ENCODE results near the gene CNTN1.

Gene CNTN1

DNA sequence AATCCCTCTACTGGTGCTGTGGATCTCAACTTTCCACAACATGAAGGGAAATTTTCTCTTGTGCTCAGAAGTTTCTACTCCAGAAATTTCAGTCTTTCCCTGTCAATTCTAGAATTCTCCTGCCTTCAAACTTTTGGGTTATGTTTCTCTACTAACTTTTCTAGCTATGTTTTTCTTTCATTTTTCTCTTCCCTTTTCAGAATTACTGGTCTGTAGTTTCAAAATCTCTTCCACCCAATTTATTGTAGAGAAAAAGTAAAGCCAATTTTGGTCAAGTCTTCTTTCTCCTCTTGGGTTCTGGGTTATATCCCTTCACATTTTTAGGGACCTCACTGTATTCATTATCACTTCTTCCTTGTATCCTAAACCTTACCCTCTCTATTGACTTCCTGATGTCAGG is 18.9 kb downstream of the CNTN1 start:
- no peaks in the 10 kb centered on the region for H3K4me1 ChIP-seq (ENCODE audit: control insufficient read depth, insufficient read depth, low read length)
- H3K27me3 ChIP-seq (ENCODE audit: control insufficient read depth, insufficient read depth, low read length) = no peaks in the 10 kb centered on the region
- H3K9me3 ChIP-seq (replicated peaks; ENCODE audit: low read length) = no peaks in the 10 kb centered on the region
- no peak overlapping the region for H3K4me3 ChIP-seq (ENCODE audit: low read length)
- H3K9ac ChIP-seq (ENCODE audit: low read depth, low read length) = no peak overlapping the region
- no peak overlapping the region for H3K4me2 ChIP-seq (ENCODE audit: low read length)
- no peaks in the 10 kb centered on the region for H3K36me3 ChIP-seq (ENCODE audit: insufficient read depth, low read length)

DNA sequence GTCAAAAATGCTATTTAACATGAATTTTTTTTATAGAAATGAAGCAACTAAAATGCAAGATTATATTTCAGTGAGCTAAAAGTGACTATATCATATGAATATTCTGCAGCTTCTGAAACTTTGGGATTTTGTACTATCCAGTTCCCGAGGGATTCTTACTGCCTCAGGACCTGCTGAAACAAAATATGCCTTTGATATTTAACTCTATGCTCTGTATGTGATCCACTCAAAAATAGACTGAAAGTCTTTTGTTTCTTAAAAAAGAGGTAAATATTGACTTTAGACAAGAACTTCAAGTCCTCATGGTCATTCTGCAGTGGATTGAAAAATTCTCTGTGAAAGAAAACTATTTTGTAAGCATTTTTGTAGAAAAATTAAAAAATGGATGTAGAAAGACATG is 22.4 kb downstream of the CNTN1 start:
- Histone ChIP-seq H3K4me3 (ENCODE audit: low read length) (no peak overlapping the region), H3K9me3 (replicated peaks; ENCODE audit: low read length) (no peaks in the 10 kb centered on the region), H3K36me3 (ENCODE audit: insufficient read depth, low read length) (no peaks in the 10 kb centered on the region), H3K9ac (ENCODE audit: low read depth, low read length) (no peak overlapping the region), H3K4me1 (ENCODE audit: control insufficient read depth, insufficient read depth, low read length) (no peaks in the 10 kb centered on the region), H3K27me3 (ENCODE audit: control insufficient read depth, insufficient read depth, low read length) (no peaks in the 10 kb centered on the region), H3K4me2 (ENCODE audit: low read length) (no peak overlapping the region)

DNA sequence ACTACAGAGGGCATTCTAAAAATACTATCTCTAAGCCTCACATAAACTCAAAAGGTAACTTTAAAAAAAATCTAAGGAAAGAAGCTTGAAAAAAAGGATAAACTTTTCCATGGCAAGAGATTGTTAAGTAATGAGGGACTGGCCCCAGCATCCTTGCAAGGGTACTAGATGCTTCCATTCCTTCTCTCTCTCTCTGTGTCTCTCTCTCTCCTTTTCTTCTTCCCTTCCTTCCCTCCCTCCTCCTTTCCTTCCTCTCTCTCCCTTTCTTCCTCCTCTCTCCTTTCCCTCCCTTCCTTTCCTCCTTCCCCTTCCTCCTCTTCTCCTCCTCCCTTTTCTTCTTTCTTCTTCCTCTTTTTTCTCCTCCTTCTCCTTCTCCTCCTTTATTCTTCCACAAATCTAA is 23.8 kb downstream of the CNTN1 start:
- Histone ChIP-seq H3K36me3 (ENCODE audit: insufficient read depth, low read length) (no peaks in the 10 kb centered on the region), H3K4me3 (ENCODE audit: low read length) (no peak overlapping the region), H3K9me3 (replicated peaks; ENCODE audit: low read length) (no peaks in the 10 kb centered on the region), H3K9ac (ENCODE audit: low read depth, low read length) (no peak overlapping the region), H3K27me3 (ENCODE audit: control insufficient read depth, insufficient read depth, low read length) (no peaks in the 10 kb centered on the region), H3K4me2 (ENCODE audit: low read length) (no peak overlapping the region), H3K4me1 (ENCODE audit: control insufficient read depth, insufficient read depth, low read length) (no peaks in the 10 kb centered on the region)

DNA sequence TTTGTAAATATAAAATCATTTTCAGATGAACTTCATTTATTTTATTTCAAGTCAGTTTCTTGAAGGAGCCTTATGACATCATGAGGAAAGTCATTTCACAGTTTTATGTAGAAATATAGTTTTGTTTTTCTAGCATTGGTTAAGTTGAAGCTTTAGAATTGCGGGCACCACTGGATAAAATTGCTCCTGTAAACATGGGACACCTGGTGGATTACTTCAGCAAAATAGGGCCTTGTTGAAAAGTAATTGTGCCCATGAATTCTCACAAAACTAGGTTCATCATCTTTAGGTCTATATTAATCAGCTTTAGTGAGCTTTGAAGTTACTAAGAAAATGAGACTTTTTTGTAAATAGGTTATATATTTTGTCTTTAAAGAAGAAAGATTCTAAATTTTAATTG is 25.3 kb downstream of the CNTN1 start:
- Histone ChIP-seq H3K9ac (ENCODE audit: low read depth, low read length) (no peak overlapping the region), H3K4me3 (ENCODE audit: low read length) (no peak overlapping the region), H3K36me3 (ENCODE audit: insufficient read depth, low read length) (no peaks in the 10 kb centered on the region), H3K27me3 (ENCODE audit: control insufficient read depth, insufficient read depth, low read length) (no peaks in the 10 kb centered on the region), H3K9me3 (replicated peaks; ENCODE audit: low read length) (no peaks in the 10 kb centered on the region), H3K4me1 (ENCODE audit: control insufficient read depth, insufficient read depth, low read length) (no peaks in the 10 kb centered on the region), H3K4me2 (ENCODE audit: low read length) (no peak overlapping the region)

DNA sequence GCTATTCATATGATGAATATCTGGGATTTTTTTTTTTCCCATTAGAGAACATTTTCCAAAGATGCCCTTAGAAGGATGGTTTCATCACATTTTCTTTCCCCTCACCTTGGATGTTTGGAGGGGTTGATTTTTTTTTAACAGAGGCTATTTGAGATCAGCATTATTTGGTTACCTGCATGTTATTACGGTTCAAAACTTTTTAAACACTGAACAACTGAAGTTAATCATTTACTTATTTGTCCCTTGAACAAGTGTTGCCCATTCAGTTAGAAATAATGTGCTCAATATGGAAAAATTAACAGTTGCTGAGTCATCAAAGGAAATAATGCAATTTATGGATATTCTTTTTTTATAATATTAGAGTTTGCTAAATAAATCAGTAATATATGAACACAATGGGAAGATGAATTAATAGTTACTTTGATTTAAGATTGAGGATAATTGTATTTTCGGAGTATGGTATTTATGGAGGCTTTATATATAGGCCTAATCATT is 26.7 kb downstream of the CNTN1 start:
- Histone ChIP-seq H3K9ac (ENCODE audit: low read depth, low read length) (no peak overlapping the region), H3K9me3 (replicated peaks; ENCODE audit: low read length) (no peaks in the 10 kb centered on the region), H3K27me3 (ENCODE audit: control insufficient read depth, insufficient read depth, low read length) (no peaks in the 10 kb centered on the region)

DNA sequence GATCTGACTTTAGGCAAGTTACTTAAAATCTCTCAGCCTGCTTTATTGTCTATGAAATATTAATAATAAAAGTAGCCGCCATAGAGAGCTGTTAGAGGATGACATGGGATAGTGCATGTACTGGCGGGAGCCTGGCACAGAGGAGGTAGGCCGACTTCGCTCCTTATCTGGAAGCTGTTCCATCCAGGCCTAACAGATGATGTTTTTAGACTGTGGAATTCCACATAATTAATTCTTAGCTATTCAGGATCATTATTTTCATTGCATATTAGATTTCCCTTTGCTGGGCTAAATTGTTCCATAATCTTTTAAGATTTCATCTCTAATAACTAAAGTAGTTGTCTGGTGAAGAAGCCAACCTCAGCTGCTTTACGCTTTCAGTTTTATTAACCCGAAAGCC is 30.8 kb downstream of the CNTN1 start:
- H3K36me3 ChIP-seq (ENCODE audit: insufficient read depth, low read length) = no peaks in the 10 kb centered on the region
- no peaks in the 10 kb centered on the region for H3K27me3 ChIP-seq (ENCODE audit: control insufficient read depth, insufficient read depth, low read length)
- no peak overlapping the region for H3K4me2 ChIP-seq (ENCODE audit: low read length)
- no peak overlapping the region for H3K4me3 ChIP-seq (ENCODE audit: low read length)
- H3K9me3 ChIP-seq (replicated peaks; ENCODE audit: low read length) = no peaks in the 10 kb centered on the region
- no peak overlapping the region for H3K9ac ChIP-seq (ENCODE audit: low read depth, low read length)
- H3K4me1 ChIP-seq (ENCODE audit: control insufficient read depth, insufficient read depth, low read length) = no peaks in the 10 kb centered on the region

More for the DNA sequence above, 26.7 kb downstream of the CNTN1 start:
- H3K36me3 ChIP-seq (ENCODE audit: insufficient read depth, low read length) = no peaks in the 10 kb centered on the region
- no peaks in the 10 kb centered on the region for H3K4me1 ChIP-seq (ENCODE audit: control insufficient read depth, insufficient read depth, low read length)
- no peak overlapping the region for H3K4me2 ChIP-seq (ENCODE audit: low read length)
- H3K4me3 ChIP-seq (ENCODE audit: low read length) = no peak overlapping the region

DNA sequence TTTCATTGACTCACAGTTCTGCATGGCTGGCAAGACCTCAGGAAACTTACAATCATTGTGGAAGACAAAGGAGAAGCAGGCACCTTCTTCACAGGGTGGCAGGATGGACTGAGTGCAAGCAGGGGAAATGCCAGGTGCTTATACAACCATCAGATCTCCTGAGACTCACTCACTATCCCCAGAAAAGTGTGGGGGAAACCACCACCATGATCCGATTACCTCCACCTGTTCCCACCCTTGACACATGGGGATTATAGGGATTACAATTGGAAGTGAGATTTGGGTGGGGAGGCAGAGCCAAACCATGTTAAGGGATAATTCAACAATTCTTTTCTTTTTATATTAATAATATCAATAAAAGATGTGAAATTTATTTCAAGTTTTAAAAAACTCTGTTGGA is 34.1 kb downstream of the CNTN1 start:
- H3K27me3 ChIP-seq (ENCODE audit: control insufficient read depth, insufficient read depth, low read length) = no peaks in the 10 kb centered on the region
- H3K4me1 ChIP-seq (ENCODE audit: control insufficient read depth, insufficient read depth, low read length) = no peaks in the 10 kb centered on the region
- no peak overlapping the region for H3K4me3 ChIP-seq (ENCODE audit: low read length)
- no peaks in the 10 kb centered on the region for H3K36me3 ChIP-seq (ENCODE audit: insufficient read depth, low read length)
- H3K4me2 ChIP-seq (ENCODE audit: low read length) = no peak overlapping the region
- no peak overlapping the region for H3K9ac ChIP-seq (ENCODE audit: low read depth, low read length)
- no peaks in the 10 kb centered on the region for H3K9me3 ChIP-seq (replicated peaks; ENCODE audit: low read length)

DNA sequence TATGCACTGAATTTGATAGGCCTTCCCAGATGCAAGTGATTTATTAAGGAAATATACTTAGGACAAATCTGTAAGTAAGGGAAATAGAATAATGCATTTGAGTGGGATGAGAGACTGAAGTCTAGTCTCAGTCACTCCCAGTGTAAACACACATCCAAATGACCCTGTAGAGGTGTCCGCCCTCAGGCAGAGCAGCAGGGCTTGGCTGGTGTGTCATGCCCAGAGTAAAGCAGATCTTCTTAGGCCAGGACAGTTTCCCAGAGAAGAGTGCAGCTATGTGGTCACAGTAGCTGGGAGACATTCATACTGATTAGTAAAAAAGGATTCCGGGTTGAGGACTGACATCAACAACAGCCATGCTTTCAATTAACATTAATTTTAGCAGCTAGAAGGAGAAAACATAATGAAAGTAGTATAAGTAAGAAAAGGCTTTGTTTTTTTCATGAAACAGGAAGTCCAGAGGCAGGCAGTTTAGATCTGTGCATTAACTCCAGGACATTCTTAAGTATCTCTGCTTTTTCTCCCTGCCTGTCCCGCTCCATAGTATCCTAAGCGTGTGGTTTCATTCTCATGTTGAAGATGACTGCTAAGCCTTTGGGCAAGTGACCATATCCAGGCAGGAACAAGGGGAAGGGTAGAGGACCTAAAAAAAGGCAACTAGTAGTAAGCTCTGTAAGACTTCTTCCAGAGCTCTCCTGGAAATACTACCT is 35.7 kb downstream of the CNTN1 start:
- Histone ChIP-seq H3K27me3 (ENCODE audit: control insufficient read depth, insufficient read depth, low read length) (no peaks in the 10 kb centered on the region), H3K36me3 (ENCODE audit: insufficient read depth, low read length) (no peaks in the 10 kb centered on the region), H3K4me2 (ENCODE audit: low read length) (no peak overlapping the region), H3K4me1 (ENCODE audit: control insufficient read depth, insufficient read depth, low read length) (no peaks in the 10 kb centered on the region), H3K9me3 (replicated peaks; ENCODE audit: low read length) (no peaks in the 10 kb centered on the region), H3K9ac (ENCODE audit: low read depth, low read length) (no peak overlapping the region), H3K4me3 (ENCODE audit: low read length) (no peak overlapping the region)

DNA sequence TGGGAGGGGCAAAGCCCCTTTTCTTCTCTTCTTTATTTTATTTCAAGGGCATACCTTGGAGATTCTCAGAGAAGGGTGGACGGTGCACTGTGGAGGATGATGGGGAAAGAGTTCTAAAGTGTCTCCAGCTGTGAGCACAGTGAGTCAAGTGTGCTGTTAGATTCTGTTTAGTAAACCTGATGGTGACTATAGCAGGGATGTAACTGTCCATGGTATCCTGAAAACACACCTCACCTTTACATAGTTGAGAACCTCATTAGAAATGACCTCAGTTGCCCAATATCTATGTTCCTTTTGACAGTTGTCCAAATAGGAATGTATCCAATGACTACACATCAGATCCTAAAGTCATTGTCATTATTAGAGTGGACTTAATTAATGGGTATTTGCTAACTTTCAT is 38.0 kb downstream of the CNTN1 start:
- Histone ChIP-seq H3K4me2 (ENCODE audit: low read length) (no peak overlapping the region), H3K4me3 (ENCODE audit: low read length) (no peak overlapping the region), H3K9ac (ENCODE audit: low read depth, low read length) (no peak overlapping the region), H3K9me3 (replicated peaks; ENCODE audit: low read length) (no peaks in the 10 kb centered on the region), H3K36me3 (ENCODE audit: insufficient read depth, low read length) (no peaks in the 10 kb centered on the region), H3K4me1 (ENCODE audit: control insufficient read depth, insufficient read depth, low read length) (no peaks in the 10 kb centered on the region), H3K27me3 (ENCODE audit: control insufficient read depth, insufficient read depth, low read length) (no peaks in the 10 kb centered on the region)

DNA sequence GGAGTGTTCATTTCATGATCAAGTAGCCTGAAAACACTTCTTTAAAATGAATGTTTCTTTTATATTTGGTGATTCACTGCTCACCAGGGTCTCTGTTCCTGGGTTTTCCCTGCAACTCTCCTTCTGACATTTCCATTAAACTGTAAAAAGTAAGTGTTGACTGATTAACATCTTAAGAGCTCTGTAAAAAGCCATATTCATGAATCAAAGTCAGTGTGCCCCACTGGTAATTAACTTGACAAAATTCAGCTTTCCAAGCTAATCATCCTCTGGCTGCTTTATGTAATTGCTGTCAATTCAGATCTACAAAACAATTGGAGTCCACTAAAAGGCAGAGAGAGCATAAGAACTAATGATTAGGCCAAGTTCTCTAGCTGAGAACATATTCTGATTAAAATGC is 41.6 kb downstream of the CNTN1 start:
- Histone ChIP-seq H3K27me3 (ENCODE audit: control insufficient read depth, insufficient read depth, low read length) (no peaks in the 10 kb centered on the region), H3K9ac (ENCODE audit: low read depth, low read length) (no peak overlapping the region), H3K36me3 (ENCODE audit: insufficient read depth, low read length) (no peaks in the 10 kb centered on the region), H3K4me2 (ENCODE audit: low read length) (no peak overlapping the region), H3K9me3 (replicated peaks; ENCODE audit: low read length) (no peaks in the 10 kb centered on the region), H3K4me3 (ENCODE audit: low read length) (no peak overlapping the region), H3K4me1 (ENCODE audit: control insufficient read depth, insufficient read depth, low read length) (no peaks in the 10 kb centered on the region)

DNA sequence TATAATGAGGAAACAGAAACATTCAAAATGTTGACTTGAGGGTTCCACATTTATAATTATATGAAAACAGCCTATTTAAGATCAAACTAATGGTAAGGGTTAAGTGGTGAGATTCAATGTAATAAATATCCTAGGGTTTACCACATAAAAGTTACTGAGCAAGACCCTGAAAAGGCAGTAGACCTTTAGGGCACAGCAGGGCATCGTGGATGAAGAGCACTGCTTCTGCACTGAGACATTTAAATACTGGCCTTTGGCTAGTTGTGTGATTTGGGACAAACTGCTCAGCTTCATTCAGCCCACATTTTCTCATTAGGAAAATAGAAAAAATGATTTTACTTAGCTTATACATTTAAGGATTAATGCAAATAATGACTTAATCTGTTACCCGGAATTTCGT is 42.0 kb downstream of the CNTN1 start:
- H3K4me1 ChIP-seq (ENCODE audit: control insufficient read depth, insufficient read depth, low read length) = no peaks in the 10 kb centered on the region
- H3K4me3 ChIP-seq (ENCODE audit: low read length) = no peak overlapping the region
- H3K4me2 ChIP-seq (ENCODE audit: low read length) = no peak overlapping the region
- H3K36me3 ChIP-seq (ENCODE audit: insufficient read depth, low read length) = no peaks in the 10 kb centered on the region
- no peaks in the 10 kb centered on the region for H3K9me3 ChIP-seq (replicated peaks; ENCODE audit: low read length)
- H3K9ac ChIP-seq (ENCODE audit: low read depth, low read length) = no peak overlapping the region
- H3K27me3 ChIP-seq (ENCODE audit: control insufficient read depth, insufficient read depth, low read length) = no peaks in the 10 kb centered on the region

DNA sequence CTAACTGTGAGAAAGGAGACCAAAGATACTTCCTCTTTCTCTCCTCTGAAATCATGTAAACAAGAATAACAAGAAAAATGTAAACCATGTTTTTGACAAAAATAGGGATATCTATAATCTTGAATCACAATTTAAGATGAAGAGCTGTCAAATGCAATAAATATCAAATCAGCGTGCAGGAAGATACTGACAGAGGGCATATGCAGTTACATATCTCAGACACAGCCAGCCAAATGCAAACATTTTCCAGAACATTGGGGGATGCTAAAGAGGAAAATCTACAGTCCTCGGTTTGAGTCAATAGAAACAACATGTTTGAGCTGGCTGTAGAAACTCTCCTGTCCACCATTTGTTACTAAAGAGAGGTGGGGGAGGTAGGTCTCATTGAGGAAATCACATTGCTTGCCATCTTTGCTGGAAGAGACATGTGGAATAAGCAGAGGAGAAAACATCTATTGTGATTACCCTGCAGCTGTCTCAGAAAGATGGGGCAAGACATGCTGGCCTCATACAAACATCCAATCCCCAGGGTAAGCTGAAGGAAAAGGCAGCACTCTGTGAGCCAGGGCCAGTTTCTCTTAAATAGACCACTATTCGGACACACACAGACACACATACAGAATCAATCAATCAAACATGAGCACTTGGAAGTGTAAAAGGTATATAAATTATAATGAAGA is 43.5 kb downstream of the CNTN1 start:
- no peak overlapping the region for H3K4me2 ChIP-seq (ENCODE audit: low read length)
- H3K4me3 ChIP-seq (ENCODE audit: low read length) = no peak overlapping the region
- no peaks in the 10 kb centered on the region for H3K36me3 ChIP-seq (ENCODE audit: insufficient read depth, low read length)
- H3K27me3 ChIP-seq (ENCODE audit: control insufficient read depth, insufficient read depth, low read length) = no peaks in the 10 kb centered on the region
- H3K9ac ChIP-seq (ENCODE audit: low read depth, low read length) = no peak overlapping the region
- no peaks in the 10 kb centered on the region for H3K9me3 ChIP-seq (replicated peaks; ENCODE audit: low read length)
- no peaks in the 10 kb centered on the region for H3K4me1 ChIP-seq (ENCODE audit: control insufficient read depth, insufficient read depth, low read length)
